Activated CD4-positive, alpha-beta T cell treated with anti-CD3 and anti-CD28 coated beads for 4 hours (primary cell): ENCODE results near the gene NHP2.
"Not testable (repeated sequence)": the region's sequence is repeated elsewhere in the genome, so short reads cannot be mapped to it uniquely, and the experiment has no call there.

ENCODE experiments used
- DNase-seq, 2 donors: peaks; one replicate each; pipeline ENCODE4 v3.0.0-alpha.2; 2020

The NHP2 gene

GRCh38 chr5:178153530-178154340 lies at the start of gene NHP2:
Gene NHP2, minus strand, starts transcription at chr5:178153885. Its CDS starts 68 bp downstream, at chr5:178153817.
- peak; percentile 97 to 98 for DNase-seq

GRCh38 chr5:178202541-178202940 lies 48.9 kb upstream of the NHP2 start:
- DNase-seq = no peak

- no peak for DNase-seq
These were observed 48.2 kb upstream of the NHP2 start for GRCh38 chr5:178201927-178202235.

DNA sequence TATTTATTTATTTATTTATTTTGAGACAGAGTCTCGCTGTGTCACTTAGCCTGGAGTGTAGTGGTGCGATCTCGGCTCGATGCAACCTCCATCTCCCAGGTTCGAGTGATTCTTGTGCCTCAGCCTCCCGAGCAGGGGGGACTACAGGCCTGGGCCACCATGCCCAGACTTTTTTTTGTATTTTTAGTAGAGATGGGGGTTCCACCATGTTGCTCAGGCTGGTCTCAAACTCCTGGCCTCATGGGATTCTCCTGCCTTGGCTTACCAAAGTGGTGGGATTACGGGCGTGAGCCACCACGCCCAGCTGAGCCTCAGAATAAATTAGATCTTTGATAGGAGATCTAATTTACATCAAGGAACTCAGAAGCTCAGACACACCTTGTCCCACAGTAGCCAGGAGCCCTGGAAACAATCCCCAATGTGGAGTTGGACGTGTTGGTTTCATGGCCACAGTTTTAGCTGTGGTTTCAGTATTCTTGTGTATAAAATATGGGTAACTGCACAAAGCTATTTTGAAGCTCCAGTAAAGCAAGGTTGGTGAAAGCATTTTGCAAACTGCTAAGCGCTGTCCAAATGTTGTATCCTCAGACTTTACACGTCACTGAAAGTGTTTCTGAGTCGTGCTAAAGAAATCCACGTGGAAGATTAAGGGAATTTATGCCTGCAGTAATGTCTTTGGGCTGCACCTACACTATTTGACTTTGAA lies 47.7 kb upstream of the NHP2 start:
- no peak for DNase-seq

- DNase-seq = no peak
These were observed 46.1 kb upstream of the NHP2 start for GRCh38 chr5:178199581-178200434.

DNA sequence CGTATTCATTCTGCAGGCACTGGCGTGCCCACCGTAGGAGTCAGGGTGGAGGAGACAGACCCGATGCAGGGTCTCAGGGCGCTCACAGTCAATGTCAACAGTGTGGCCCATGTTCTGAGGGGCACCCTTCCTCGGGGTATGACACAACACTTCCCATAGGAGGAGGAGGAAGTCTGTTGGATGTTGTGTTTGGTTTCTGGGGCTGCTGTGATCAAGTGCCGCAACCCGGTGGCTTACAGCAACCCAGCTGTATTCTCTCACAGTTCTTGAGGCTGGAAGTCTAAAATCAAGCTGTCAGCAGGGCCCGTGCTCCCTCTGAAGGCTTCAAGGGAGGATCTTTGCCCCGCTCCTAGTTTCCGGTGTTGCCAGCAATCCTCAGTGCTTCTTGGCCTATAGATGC lies 45.0 kb upstream of the NHP2 start:
- no peak for DNase-seq

DNA sequence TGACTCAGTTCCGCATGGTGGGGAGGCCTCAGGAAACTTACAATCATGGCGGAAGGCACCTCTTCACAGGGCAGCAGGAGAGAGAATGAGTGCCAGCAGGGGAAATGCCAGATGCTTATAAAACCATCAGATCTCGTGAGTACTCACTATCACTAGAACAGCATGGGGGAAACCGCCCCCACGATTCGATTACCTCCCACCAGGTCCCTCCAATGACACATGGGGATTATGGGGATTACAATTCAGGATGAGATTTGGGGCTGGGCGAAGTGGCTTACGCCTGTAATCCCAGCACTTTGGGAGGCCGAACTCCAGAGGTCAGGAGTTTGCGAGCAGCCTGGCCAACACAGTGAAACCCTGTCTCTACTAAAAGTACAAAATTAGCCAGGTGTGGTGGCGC lies 44.5 kb upstream of the NHP2 start:
- not testable (repeated sequence) for DNase-seq

- DNase-seq = no peak
These were observed 43.3 kb upstream of the NHP2 start for GRCh38 chr5:178196986-178197385.

- no peak for DNase-seq
These were observed 42.7 kb upstream of the NHP2 start for GRCh38 chr5:178196281-178196812.

GRCh38 chr5:178194026-178194425 lies 40.3 kb upstream of the NHP2 start:
- DNase-seq = no peak

GRCh38 chr5:178193251-178193809 lies 39.6 kb upstream of the NHP2 start:
- DNase-seq = no peak

DNA sequence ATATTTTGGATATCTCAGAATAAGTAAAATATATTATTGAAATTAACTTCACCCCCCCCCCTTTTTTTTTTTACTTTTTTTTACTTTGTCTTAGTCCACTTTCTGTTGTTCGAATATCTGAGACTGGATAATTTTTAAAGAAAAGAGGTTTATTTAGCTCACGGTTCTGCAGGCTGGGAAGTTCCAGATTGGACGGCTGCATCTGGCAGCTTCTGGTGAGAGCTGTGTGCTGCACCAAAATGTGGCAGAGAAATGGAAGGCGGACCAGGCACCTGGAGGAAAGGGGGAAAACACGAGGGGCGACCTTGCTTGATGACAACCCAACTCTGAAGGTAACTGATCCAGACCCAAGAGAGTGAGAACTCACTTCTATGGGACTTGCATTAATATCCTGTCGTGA lies 39.1 kb upstream of the NHP2 start:
- no peak for DNase-seq

DNA sequence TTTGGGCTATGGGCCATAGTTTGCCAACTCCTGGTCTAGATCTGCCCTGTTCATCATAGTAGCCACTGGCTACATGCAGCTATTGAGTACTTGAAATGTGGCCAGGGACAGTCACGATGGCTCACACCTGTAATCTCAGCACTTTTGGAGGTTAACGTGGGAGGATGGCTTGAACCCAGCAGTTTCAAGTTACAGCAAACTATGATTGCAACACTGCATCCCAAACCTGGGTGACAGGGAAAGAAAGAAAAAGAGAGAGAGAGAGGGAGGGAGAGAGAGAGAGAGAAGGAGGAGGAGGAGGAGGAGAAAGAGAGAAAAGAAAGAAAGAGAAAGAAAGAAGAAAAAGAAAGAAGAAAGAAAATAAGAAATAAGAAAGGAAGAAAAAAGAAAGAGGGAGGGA lies 38.6 kb upstream of the NHP2 start:
- no peak for DNase-seq

GRCh38 chr5:178191661-178192060 lies 38.0 kb upstream of the NHP2 start:
- no peak for DNase-seq

DNA sequence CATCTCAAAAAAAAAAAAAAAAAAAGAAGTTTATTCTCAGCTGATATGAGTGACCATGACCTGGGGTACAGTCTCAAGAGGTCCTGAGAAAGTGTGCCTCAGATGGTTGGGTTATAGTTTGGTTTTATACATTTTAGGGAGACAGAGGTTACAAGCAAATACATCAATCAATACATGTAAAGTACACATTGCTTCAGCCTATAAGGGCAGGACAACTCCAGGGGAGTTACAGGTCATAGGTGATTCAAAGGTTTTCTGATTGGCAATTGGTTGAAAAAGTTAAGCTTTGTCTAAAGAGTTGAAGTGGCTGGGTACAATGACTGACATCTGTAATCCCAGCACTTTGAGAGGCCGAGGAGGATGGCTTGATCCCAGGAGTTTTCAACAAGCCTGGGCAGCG lies 35.7 kb upstream of the NHP2 start:
- no peak for DNase-seq

- no peak for DNase-seq
These were observed 33.3 kb upstream of the NHP2 start, which contains the start of gene GMCL2 for GRCh38 chr5:178187014-178187413. Gene GMCL2, minus strand, starts transcription at chr5:178187371. Its CDS starts 72 bp downstream, at chr5:178187299.

DNA sequence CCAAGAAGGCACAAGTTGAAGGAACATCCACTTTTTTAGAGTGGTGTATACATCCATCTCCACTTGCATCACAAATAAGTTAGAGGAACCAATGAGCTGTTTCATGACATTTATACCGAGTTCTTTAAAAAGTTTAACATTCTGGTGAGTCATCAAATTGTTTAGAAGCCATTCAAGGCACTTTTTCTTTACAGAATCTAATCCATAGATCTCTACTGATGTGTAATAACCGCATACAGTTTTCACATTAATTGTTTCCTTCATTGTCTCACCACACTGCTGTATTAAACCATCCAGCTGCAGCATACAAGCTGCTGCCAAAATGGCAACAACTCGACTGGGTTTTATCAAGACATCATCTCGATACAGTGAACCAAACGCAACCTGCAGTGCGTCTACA lies 32.7 kb upstream of the NHP2 start:
- DNase-seq = no peak

DNA sequence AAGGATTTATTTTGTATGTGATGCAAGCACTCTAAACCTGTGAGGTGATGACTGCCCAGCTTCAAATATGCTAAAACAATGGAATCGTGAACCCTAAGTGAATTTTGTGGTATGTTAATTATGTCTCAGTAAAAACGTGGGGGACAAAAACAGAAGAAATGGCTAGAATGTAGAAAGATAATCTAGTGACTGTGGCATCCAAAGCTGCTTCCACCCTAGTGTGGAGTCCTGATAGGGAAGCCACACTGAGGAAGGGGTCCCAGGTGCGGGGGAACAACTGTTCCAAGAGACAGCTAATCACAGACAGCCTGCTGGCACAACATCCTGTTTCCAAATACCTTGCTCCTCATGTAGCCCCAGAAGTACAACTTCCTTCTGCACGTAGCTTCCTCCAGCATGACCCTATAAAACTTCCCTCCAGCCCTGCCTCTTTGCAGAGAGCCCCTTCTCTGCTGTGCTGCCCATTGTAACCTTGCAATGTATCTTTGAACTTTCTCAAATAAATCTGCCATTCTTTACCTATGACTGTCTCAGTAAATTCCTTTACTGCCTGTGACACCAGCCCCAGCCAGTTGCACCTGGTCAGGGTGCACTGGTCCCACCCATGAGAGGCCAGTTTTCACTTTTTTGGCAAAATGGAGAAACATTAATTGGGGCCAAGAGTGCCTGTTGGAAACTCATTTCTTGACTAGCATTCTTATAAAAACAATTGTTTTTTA lies 28.6 kb upstream of the NHP2 start:
- no peak for DNase-seq

GRCh38 chr5:178180141-178180863 lies 26.6 kb upstream of the NHP2 start:
- DNase-seq = no peak

DNA sequence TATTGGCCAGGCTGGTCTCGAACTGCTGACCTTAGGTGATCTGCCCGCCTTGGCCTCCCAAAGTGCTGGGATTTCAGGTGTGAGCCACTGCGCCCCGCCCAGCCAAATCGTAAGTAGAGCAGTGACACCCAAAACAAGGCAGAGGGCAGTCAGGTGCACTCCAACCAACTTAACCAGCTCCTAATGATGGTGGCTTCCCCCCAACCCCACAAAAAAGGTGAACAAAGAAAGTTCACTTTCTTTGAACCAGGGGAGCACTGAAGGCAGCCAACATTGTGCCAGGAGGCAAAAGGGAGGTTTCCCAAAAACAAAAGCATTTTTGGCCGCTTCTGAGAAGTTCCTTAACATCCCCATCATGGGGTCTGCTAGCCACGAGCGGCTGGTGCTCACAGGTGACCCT lies 23.9 kb upstream of the NHP2 start:
- DNase-seq = no peak

GRCh38 chr5:178176791-178177190 lies 23.1 kb upstream of the NHP2 start:
- no peak for DNase-seq

DNA sequence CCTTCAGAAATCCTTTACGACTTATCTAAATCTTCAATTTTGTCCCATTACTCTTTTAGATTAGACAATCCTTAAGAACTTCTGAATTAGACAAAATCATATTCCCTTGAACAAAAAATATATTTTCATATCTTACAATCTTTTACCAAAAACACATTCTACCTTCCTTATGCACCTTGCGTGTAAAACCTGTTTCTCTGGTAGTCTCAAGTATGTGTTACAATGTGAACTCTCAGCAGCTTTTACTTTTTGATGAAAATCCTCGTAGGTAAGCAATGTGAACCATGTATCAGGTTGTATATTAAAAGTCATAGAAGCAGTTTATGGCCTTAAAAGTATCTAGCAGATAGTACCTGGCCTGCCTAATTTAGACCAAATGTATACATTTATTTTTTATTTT lies 20.8 kb upstream of the NHP2 start:
- DNase-seq = no peak
